GM19438 (cell line): Measurements from ENCODE around the gene CABP7.

Experiments used
- ATAC-seq: cut with Tn5 transposase; IDR thresholded peaks from one replicate; pipeline ENCODE4 v1.9.1; 2021; ENCODE audit warnings: low read depth; ENCODE audit not compliant: unreplicated experiment

Gene CABP7

DNA sequence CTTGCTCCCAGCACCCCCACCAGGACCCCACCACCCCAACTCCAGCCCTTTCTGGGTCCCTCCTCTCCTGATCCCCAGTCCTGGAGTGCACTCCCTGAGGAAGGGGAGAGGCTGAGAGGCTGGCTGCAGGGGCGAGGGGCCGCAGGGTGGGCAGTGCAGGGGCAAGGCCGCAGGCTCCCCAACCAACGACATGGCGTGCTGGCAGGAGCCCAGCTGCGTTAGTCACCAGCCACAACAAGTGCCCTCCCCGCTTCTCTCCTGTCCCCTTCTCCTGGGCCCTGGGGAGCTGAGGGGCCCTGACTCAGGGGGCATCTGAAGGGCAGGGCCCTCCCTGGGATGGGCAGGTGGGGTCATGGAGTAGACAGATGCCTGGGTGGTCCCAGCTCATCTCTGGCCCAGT, 2.3 kb downstream of the CABP7 start:
- ATAC-seq, result no peak

DNA sequence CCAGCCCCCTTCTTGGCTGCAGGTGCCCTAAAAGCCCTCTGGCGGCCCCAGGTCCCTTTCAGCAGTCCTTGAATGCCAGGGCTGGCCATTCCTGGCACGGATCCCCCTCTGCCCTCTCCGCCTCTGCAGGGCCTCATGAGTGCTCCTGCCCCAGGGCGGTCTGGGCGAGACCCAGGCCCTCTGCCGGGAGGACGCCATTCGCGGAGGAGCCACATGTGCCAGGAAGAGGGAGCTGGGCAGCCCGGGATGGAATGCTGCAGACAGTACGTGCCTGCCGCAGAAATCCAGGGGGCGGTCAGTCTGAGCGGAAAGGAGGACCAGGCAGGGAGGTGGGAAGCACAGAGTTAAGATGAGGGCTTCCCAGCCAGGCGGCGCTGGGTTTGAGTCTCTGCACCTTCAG, 2.8 kb downstream of the CABP7 start:
- ATAC-seq, result no peak

DNA sequence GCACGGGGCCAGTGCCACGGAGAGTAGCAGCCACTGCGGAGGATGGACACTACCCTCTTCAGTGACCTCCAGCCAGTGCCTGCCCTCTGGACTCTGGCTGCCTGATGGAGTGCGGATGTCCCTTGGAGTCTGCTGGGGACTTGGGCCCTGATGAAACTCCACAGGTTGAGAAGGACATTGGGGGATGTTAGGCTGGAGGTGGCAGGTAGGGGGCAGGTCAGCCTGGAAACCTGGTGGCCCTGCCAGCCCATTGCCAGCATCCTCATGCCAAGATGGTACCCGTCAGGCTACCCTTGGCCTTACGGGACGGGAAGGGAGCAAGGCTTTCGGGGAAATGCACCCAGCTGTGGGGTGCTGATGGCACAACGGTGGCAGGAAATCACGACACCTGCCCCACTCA, 4.0 kb downstream of the CABP7 start:
- no peak for ATAC-seq

DNA sequence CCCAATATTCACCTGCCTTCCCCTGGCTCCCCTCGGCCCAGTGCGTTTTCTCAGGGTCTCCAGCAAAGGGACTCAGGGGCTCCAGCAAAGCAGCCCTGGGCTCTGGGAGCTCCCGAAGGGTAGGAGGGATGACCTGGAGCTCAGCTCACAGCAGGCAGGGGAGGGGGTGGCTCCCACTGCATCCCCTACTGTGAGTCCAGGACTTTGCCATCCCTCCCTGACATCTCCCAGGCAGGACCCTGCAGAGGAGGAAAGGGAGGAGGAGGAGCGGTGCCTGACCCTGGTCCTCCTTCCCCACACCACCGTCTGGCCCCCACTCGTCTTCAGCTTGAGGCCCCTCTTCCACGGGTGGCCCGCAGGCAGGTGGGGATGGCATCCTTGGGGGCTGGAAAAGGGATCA, 5.0 kb downstream of the CABP7 start:
- ATAC-seq, result no peak

DNA sequence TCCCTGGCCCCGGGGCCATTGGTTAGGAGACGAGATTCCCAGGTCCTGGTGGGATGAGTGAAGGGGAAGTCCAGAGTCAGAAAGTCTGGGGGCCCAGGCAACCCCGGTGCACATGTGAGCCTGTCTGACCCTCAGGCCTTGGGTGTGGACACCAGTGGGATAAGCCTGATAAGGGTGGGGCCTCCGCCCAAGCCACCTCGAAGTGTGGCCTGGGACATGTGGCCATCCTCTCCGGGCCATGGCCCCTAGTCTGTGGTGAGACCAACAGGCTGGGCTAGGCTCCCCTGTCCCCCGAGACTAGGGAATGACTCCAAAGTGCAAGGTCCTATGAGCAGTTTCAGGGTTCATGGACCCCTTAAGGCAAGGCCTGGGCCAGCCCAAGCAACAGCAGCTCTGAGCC, 6.3 kb downstream of the CABP7 start:
- no peak for ATAC-seq

DNA sequence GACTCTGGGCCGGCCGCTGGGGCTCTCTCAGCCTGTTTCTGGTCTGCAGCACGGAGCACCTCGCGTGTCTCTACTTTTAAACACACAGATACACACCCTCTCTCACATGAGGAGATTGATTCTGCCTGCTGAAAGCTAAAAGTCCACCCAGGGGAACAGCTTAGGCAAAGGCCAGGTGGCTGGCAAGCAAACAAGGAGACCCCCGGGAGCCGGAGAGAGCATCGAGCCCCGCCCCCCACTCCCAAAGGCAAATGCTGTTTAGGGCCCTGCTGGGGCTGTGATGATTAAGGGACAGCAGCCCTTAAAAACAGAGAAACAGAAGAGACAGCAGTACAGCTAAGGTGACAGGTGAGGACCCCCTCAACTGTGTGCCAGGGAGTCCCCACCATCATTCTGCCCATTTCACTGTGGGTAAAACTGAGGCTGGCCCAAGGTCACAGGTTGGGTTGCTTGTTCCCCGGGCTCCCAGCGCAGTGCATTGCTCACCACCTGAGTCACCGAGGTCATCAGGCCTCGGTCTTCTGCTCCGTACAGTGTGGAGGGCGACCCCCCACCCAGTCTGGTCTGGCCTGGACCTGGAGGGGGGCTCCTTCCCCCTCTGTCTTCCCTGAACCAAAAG, 6.8 kb downstream of the CABP7 start:
- no peak for ATAC-seq

DNA sequence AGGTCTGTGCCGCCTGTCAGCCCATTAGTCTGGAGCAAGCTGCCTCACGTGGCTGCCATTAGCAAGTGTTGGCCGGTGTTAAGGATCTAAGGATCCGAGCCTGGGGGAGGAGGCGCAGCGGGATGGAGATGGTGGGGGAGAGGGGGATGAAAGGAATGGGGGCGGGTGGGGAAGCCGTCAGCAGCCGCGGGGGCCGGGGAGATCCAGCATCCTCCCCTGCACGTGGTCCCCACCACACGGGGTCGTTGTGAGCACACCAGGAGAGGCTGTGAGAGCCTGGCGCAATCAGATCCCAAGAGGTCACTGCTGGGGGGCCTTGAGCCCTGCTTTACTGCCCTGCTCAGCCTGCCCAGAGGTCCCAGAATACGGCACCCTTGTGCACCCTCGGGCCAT, 7.3 kb downstream of the CABP7 start:
- ATAC-seq, result no peak

DNA sequence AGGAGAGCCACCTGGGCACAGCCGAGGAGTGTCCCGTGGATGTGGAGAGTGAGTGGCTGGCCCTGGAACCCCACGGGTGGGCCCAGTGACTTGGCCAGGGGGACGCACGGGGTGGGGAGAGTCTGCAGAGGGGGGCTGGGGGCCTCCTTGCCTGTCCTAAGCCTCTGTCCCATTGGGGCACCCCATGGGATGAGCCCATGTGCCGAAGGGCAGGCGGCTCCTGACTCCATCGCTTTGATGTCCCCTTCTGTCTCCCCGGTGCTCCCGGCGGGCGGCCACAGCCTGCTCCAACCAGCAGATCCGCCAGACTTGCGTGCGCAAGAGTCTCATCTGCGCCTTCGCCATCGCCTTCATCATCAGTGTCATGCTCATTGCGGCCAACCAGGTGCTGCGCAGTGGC, 9.4 kb downstream of the CABP7 start:
- ATAC-seq, result no peak

DNA sequence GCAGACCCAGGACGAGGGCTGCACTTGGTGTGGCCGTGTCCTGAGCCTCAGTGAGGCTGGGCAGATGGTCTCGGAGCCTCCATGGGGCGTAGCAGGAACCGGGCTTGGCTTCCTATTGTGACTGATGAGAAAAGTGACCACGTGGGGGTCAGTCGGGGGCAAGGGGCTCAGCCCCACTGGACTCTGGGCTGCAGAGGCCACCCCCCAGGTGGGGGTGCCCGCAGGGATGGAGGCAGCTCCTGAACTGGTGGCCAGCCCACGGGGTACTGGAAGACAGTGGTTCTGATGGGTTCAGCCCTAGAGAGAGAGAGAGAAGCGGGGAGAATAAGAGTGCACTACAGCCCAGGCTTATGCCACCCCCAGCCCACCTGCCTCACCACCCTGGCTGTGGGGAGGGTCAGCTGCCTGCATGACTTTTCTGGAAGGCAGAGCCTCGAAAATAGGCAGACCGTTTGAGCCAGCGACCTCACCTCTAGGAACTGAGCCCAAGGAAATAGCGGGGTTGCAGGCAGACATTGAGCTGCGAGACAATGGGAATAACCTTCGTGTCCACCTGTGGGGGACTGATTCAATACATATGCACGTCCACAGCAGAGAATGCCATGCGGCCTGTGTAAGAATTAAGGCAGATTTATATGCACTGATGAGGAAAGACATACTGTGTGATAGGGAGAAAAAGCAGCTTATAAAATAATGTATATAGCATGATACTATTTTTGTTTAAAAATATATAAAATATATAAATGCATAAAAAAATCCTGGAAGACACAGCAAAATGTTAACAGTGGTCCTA, 11.5 kb downstream of the CABP7 start:
- ATAC-seq, result no peak

DNA sequence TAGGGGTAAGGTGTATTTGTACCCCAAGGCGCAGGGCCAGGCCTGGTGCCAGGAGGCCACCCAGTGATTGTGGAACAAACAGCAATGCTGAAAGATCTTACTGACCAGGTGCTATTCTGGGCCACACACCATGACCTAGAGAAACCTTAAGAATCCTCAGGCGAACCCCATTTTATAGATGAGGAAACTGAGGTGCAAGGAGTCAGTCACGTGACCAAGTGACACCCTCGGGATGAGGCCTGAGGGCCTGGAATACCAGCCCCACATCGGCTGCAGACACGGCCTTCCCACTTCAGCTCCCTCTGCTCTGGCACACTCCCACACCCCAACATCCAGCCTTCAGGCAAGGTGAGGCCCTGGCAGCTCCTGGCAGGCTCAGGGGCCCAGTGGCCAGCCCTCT, 13.1 kb downstream of the CABP7 start:
- no peak for ATAC-seq

DNA sequence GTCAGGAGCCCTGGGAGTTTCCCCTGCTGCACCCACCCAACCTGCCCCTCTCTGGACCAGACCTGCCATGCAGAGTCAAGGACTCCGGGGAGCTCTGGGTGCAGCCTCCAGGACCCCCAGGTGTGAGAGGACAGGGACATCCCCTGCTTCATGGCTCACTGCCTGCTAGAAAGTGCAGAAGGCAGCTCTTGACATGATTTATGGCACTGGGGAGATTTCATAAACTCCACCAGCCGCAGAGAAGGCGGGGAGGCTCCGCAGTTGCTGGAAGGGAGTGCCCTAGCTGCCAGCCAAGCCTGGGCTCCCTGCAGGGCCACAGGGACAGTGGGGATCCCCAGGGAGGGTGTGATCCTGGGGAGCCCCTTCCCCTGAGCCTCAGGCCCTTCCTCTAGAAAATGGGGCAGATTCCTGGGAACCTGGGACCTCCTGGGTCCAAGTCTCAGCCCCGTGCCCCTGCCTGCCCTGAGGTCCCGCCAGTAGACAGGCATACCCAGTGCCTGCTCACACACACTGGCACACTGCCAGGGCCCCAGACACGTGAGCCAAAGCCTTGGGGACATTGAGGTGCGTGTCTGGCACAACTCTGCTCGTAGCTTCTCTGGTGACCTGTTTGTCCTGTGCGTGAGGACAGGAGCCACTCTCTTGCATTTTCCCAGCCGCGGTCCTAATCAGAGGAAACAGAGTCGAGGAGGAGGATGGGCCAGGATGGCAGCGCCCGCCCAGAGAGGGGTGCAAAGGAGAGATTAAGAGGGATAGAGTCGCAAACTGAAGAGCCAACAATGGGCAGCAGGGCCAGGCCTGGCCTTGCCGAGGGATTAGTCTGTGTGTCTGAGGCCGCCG, 13.8 kb downstream of the CABP7 start:
- no peak for ATAC-seq

DNA sequence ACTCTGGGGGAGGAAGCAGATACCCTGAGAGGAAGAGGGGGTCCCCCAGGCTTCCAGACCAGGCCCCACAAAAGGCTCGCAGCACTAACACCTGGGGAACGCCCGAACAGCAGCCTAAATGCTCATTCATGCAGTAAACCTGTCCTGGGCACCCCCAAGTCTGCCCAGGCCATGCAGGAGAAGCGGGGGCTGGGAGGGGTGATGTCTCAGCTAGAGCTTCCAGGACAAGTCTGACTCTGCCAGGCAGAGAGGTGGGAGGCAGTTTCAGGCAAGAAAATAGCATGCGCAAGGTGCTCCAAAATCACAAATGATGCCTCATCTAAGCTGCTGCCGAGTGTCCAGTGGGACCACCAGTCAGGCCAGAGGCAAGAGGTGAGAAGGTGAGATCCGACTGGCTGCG, 14.6 kb downstream of the CABP7 start:
- ATAC-seq, result no peak

DNA sequence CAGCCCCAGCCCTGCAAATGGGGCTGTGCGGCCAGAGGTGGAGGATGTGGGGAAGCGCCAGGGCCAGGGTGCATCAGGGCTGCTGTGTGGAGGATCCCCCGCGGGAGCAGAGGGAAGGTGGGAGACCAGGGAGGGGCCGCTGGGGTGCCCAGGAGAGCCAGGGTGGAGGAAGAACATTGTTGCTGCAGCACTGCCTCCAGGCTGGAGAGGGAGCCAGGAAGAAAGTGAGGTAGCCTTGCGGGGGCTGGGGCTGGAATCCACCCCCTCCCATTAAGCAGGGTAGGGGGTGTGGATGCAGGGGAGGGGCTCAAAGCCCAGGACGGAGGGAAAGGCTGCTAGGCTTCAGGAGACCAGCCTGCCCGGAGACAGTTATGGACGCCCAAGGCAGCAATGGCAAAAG, 15.0 kb downstream of the CABP7 start:
- no peak for ATAC-seq

DNA sequence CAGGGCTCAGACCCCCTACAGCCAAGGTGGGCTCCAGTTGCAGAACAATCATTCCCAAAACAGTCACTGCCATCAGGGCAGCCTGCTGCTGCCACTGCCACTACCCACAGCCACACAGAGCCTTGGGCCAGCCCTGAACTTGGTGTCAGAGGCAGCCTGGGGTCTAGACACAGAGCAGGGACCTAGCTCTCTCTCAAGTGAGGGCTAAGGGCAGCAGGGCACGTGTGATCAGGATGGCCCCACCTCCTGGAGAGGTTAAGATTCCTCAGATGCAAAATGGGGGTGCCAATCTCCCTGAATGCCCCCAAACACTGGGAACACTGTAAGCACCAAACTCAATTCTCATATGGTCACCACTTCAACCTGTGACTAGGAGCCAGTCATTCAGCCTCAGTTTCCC, 15.6 kb downstream of the CABP7 start:
- ATAC-seq, result no peak

DNA sequence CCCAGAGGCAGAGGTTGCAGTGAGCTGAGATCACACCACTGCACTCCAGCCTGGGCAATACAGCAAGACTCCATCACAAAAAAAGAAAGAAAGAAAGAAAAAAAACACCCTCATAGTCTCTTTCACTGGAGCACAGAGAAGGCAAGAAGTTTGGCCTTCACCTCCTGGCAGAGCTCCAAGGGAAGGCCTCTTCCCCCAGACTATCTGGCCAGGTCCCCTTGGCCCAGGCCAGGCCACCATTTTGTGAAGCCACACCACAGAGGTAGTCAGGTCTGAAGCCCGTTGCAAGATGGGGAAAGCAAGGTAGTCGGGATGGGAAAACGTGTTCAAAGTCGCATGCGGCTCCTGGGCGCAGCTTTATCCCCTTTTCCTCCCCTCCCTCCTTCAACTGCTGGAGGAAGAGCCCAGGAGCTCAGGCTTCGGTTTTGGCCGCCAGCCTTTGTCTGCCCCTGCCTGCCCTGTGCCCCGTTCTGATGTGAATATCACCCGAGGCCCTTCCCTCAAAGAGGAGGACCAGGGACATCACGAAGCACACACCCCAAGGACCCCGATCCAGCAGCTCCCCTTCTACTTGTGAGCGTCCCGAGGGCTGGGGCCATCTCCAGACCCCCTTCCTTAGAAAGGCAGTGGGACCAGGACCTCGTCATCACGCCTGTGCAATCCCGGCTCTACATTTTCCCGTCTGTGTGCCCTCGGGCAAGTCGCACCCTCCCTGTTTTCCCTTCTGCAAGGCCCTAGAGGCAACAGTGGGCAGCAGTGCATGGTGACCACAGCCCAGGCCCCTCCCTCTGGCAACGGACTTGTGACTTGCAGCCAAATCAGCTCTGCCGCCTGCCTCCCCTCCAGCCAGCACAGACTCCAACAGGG, 17.7 kb downstream of the CABP7 start:
- no peak for ATAC-seq

DNA sequence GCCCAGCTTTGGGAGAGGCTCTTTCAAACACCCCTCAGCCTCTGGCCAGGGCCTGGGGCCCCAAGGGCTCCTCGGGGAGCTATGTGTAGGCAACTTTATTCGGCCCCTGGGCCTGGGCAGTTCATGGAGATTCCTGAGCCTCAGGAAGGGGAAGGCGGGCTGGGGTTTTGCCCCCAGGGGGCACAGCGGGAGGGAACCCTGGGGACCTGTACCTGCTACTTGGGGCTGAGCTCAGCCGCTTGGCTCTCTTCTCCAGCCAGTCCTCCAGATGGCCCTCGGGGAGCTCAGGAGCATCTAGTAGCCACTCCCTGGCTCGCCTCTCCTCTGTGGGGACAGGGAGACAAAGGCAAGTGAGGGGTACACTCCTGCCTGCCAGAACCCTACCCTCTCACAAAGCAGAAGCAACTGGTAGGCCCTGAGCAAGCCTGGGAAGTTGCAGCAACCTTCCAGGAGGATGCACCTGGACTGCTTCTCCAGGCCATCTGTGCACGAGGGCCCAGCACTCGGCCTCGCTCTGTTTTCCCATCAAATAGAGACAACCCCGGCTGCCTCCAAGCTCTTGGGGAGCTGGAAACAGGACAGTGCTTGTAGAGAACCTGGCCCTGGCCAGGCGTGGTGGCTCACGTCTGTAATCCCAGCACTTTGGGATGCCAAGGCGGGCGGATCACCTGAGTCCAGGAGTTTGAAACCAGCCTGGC, 18.5 kb downstream of the CABP7 start:
- ATAC-seq, result no peak

DNA sequence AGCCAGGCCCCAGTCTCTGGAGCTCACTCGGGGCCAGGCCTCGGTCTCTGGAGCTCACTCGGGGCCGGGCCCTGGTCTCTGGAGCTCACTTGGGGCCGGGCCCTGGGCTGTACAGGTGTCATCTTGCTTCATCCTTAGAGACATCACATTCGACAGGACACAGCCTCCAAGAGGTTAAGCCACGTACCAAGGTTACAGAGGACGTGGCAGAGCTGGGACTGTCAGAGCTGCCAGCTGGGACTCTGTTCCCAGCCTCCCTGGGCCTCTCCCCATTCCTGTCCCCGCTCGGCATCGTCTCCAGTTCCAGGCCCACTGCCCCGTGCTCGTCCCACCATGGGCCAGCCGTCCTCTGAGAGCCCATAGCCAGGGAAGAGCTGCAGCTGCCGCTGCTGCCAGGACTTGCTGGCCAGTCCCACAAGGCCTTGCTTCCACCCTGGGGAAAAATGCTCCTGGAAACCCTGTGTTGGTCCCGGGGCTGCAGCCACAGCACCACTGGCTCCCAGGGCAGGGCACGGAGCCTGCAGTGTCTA, 19.6 kb downstream of the CABP7 start:
- ATAC-seq, result no peak

DNA sequence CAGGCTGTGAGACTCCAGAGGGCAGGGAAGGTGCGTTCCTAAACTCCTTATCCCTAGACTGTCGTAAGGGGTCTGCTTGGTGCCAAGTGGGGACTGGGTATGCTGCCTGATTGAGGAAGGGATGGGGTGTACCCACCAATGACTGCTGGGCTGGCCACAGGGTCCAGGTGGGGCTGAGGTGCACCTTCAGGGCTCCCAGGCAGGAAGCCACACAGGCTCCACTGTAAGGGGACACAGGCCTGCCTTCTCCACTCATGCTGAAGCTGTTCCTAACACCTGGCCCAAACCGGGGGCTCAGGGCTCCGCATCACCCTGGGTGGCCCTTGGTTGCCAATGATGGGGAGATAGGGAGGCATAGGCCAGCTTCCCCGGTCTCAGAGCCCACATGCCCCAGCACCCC, 20.4 kb downstream of the CABP7 start:
- no peak for ATAC-seq

DNA sequence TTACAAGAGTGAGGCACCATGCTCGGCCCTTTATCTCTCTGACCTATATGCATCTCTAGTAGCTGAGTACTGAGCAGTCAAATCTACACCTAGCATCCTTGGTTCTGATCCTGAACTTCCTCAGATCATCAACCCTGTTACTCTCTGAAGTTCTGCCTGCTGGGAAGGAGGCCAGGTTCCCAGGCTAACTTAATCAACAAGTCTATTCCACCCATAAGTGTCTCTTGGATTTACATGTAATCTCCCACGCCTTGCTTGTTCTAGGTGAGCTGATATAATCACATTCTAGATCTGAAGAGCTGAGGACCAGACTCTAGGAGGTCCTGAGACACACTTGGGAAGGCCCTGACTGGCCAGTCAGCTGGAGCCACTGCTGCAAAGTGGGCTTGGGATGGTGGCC, 22.1 kb downstream of the CABP7 start:
- no peak for ATAC-seq

DNA sequence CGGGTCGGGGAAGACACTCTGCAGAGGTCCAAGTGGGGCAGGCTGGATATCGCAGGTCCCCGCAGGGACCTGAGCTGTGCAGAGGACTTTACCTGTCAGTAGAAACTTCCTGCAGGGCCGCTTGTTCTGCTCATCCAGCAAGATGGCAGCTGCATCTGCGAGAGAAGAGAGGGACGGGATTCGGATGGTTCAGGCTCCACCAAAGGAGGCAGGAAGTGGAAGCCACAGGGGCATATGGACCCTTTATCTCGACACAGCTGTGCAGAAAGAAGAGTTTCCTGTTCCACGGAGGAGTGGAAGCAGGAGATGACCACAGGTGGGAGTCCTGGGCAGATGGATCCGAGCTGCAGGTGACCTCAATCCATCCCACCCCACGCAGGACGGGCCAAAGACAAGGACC, 22.5 kb downstream of the CABP7 start:
- no peak for ATAC-seq
